ENCODE data around the gene REXO1.

The REXO1 gene

DNA sequence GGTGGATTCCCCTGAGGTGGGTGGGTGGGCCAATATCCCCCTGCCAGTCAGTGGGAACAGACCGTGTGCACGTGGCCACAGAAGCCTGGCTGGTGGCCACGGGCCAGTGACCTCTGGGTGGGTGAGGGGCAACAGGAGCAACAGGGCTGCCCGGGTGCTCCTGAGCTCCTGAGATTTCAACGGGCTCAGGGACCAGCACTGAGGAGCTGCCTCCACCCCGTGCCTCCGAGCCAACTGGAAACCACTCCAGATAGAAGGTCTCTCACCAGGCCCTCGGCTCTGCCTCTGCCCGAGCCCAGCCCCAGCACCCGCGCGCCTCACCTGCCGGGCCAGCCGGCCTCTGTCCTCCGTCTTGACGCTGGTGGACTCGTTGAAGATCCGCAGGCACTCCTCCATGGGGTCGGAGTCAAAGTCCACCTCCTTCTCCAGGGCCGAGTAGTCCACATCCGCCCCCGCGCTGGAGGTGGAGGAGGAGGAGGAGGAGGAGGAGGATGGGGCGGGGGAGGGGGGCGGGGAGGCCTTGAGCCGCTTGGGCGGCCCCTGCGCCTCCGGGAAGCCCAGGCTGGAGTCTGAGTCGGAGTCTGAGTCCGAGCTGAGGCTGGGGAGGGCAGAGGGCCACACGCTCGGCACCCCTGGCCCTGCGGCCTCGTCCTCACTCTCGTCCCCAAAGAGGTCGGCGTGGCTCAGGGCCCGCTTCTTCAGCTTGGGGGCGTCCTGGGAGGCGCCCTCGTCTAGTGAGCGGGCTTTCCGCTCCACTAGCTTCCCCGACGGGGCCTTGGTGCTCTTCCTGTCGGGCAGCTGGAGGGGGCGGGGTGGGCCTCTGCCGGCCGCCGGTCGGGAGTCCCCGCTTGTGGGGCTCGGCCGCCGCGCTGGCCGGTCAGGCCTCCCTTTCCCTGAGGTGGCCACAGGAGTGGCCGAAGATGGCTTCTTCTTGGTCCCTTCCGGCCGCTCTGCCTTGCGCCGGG, 21.4 kb downstream of the REXO1 start:
- Histone ChIP-seq H3K4me2 (ENCODE audit: low read length) (no peak overlapping the region), H3K36me3 (ENCODE audit: control insufficient read depth, insufficient read depth, low read length) (no peaks in the 10 kb centered on the region), H3K27ac (no peak overlapping the region), H2AFZ (no peak overlapping the region), H3K4me1 (no peaks in the 10 kb centered on the region), H3K9me3 (ENCODE audit: control insufficient read depth, low read length) (no peaks in the 10 kb centered on the region), H3K27me3 (ENCODE audit: control insufficient read depth, insufficient read depth, low read length) (no peaks in the 10 kb centered on the region), H3K9ac (no peak overlapping the region), H3K79me2 (peaks cover 10% of the 10 kb centered on the region), H3K4me3 (ENCODE audit: low read depth, low read length) (no peak overlapping the region)
- TF ChIP-seq CTCF (IDR thresholded peaks at IDR 0.05): no peak

- Histone ChIP-seq H3K36me3 (ENCODE audit: control insufficient read depth, insufficient read depth, low read length) (no peaks in the 10 kb centered on the region), H3K4me1 (no peaks in the 10 kb centered on the region), H3K79me2 (peaks cover 10% of the 10 kb centered on the region), H2AFZ (no peak overlapping the region), H3K27me3 (ENCODE audit: control insufficient read depth, insufficient read depth, low read length) (no peaks in the 10 kb centered on the region), H3K4me2 (ENCODE audit: low read length) (no peak overlapping the region), H3K27ac (no peak overlapping the region), H3K9ac (no peak overlapping the region), H3K4me3 (ENCODE audit: low read depth, low read length) (no peak overlapping the region), H3K9me3 (ENCODE audit: control insufficient read depth, low read length) (no peaks in the 10 kb centered on the region)
- peak; percentile 97 for TF ChIP-seq CTCF (IDR thresholded peaks at IDR 0.05)
These were observed 22.2 kb downstream of the REXO1 start for GRCh38 chr19:1825909-1826556.

- no peak overlapping the region for H3K4me3 ChIP-seq (ENCODE audit: low read depth, low read length)
- H2AFZ ChIP-seq: no peak overlapping the region
- no peak overlapping the region for H3K9ac ChIP-seq
- TF ChIP-seq CTCF (IDR thresholded peaks at IDR 0.05): no peak
- H3K79me2 ChIP-seq: peaks cover 10% of the 10 kb centered on the region
- H3K27me3 ChIP-seq (ENCODE audit: control insufficient read depth, insufficient read depth, low read length): no peaks in the 10 kb centered on the region
- no peak overlapping the region for H3K4me2 ChIP-seq (ENCODE audit: low read length)
- no peaks in the 10 kb centered on the region for H3K4me1 ChIP-seq
- no peak overlapping the region for H3K27ac ChIP-seq
- H3K9me3 ChIP-seq (ENCODE audit: control insufficient read depth, low read length): no peaks in the 10 kb centered on the region
- H3K36me3 ChIP-seq (ENCODE audit: control insufficient read depth, insufficient read depth, low read length): no peaks in the 10 kb centered on the region
These were observed 24.0 kb downstream of the REXO1 start for GRCh38 chr19:1824252-1824622.

DNA sequence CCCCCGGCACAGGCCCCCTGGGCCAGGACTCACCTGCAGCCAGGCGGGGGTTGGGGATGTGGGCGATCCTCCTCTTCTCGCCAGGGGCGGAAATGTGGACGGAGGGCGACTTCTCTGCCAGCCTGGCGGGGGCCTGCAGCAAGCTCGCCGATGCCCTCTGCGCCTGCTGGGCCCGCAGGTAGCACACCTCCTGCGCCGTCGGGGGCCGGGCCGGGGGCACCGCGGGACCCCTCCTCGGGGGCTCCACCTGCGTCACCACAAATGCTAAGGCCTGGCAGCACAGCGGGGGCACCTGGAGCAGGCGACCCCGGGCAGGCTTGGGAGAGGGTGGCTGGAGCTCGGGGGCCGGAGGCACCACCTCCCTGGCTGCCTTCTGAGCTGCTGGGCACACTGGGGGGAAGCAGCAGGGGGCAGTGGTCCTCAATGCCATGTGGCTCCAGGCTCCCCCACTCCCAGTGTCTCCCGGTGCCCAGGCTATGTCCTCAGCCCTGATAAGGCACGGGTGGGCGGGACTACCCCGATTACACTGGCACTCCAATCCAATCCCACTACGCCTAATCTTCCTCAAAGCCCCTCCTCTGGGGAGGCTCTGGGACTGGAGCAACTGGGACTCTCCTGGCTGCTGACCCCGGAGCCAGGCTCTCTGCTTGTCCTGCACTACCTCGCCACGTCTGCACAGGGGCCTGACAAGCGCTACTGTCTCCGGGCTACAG, 24.6 kb downstream of the REXO1 start:
- Histone ChIP-seq H3K4me3 (ENCODE audit: low read depth, low read length) (no peak overlapping the region), H3K9me3 (ENCODE audit: control insufficient read depth, low read length) (no peaks in the 10 kb centered on the region), H2AFZ (no peak overlapping the region), H3K79me2 (peaks cover 10% of the 10 kb centered on the region), H3K4me2 (ENCODE audit: low read length) (no peak overlapping the region), H3K4me1 (no peaks in the 10 kb centered on the region), H3K27ac (no peak overlapping the region), H3K27me3 (ENCODE audit: control insufficient read depth, insufficient read depth, low read length) (no peaks in the 10 kb centered on the region), H3K36me3 (ENCODE audit: control insufficient read depth, insufficient read depth, low read length) (no peaks in the 10 kb centered on the region), H3K9ac (no peak overlapping the region)
- no peak for TF ChIP-seq CTCF (IDR thresholded peaks at IDR 0.05)
